HepG2 (cell line): ENCODE data around the gene LURAP1L.

ENCODE experiments used
- CCAR2 ChIP-seq: fragments of 200-400 bp; formaldehyde crosslinking; optimal IDR thresholded peaks from 2 replicates; pipeline ENCODE3; 2018; ENCODE audit warnings: low read depth, mild to moderate bottlenecking, low read length, moderate library complexity
- CEBPB ChIP-seq: IDR thresholded peaks from 2 replicates; pipeline ENCODE4 v1.6.1; 2011; ENCODE audit warnings: low read depth, low read length, improper control_type of control experiment, borderline replicate concordance
- EZH2 ChIP-seq: conservative IDR thresholded peaks from 2 replicates; pipeline ENCODE4 v1.6.1; 2012; ENCODE audit warnings: mild to moderate bottlenecking, low read depth, low read length, moderate library complexity
- FOXO4 ChIP-seq: sonication (generic); formaldehyde crosslinking; conservative IDR thresholded peaks from 2 replicates; pipeline ENCODE4 v1.8.1; 2023; ENCODE audit warnings: missing genetic modification reagents
- HHEX ChIP-seq: IDR thresholded peaks from 2 replicates; pipeline ENCODE4 v1.6.1; 2016; ENCODE audit warnings: control low read depth
- POLR2AphosphoS2 ChIP-seq: IDR thresholded peaks from 2 replicates; pipeline ENCODE4 v1.6.1; 2011; ENCODE audit warnings: low read depth, low read length, improper control_type of control experiment
- XRCC5 ChIP-seq: fragments of 200-400 bp; formaldehyde crosslinking; optimal IDR thresholded peaks from 2 replicates; pipeline ENCODE3; 2017; ENCODE audit warnings: mild to moderate bottlenecking, low read length
- ZNF12 ChIP-seq: sonication (generic); formaldehyde crosslinking; IDR thresholded peaks from 2 replicates; pipeline ENCODE4 v1.5.0; 2020; ENCODE audit warnings: missing genetic modification reagents
- ZNF768 ChIP-seq: sonication (generic); formaldehyde crosslinking; IDR thresholded peaks from 2 replicates; pipeline ENCODE4 v1.4.0; 2020; ENCODE audit warnings: missing genetic modification reagents
- TF ChIP-seq, protein P1 (sequence below): sonication (generic); formaldehyde crosslinking; IDR thresholded peaks from 2 replicates; pipeline ENCODE4 v1.5.0; 2020; ENCODE audit warnings: mild to moderate bottlenecking, missing genetic modification reagents, moderate library complexity
- TF ChIP-seq, protein P2 (sequence below): sonication (generic); formaldehyde crosslinking; IDR thresholded peaks from 2 replicates; pipeline ENCODE4 v1.5.0; 2020; ENCODE audit warnings: mild to moderate bottlenecking, missing genetic modification reagents
- TF ChIP-seq, protein P3 (sequence below): sonication (generic); formaldehyde crosslinking; IDR thresholded peaks from 2 replicates; pipeline ENCODE4 v1.8.1; 2022; ENCODE audit warnings: low read depth, mild to moderate bottlenecking, missing genetic modification reagents
- TF ChIP-seq, protein P4 (sequence below): sonication (generic); formaldehyde crosslinking; IDR thresholded peaks from 2 replicates; pipeline ENCODE4 v1.9.0; 2021; ENCODE audit warnings: missing genetic modification reagents, borderline replicate concordance
- TF ChIP-seq, protein P5 (sequence below): sonication (generic); formaldehyde crosslinking; IDR thresholded peaks from 2 replicates; pipeline ENCODE4 v1.4.0; 2020; ENCODE audit warnings: missing genetic modification reagents

DNA sequence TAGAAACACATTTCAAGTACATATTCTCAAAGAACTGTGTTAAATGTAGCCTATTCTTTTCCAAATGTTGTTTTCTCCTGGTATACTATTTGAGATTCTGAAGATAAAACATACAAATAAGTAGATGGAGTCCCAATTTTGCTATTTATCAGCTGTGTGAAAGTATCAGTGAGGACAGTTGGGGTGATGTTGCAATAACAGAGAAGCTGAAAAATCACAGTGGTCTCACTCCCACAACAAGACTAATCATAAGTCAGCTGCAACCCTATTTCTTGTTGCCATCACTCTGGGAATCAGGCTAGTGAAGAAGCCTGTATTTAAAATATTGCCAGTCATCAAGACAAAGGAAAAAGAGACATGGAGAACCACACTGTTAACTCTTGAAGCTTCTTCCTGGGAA lies 25.9 kb upstream of the LURAP1L start:
- TF ChIP-seq ZNF12 (CRISPR knock-in tag) (no peak), CEBPB (peak; percentile 44; the same call in 1 of the 2 replicates), FOXO4 (CRISPR knock-in tag) (no peak), ZNF768 (CRISPR knock-in tag) (no peak), XRCC5 (no peak), CCAR2 (no peak), HHEX (no peak), EZH2 (no peak), POLR2AphosphoS2 (no peak)
- TF ChIP-seq, protein P1, sequence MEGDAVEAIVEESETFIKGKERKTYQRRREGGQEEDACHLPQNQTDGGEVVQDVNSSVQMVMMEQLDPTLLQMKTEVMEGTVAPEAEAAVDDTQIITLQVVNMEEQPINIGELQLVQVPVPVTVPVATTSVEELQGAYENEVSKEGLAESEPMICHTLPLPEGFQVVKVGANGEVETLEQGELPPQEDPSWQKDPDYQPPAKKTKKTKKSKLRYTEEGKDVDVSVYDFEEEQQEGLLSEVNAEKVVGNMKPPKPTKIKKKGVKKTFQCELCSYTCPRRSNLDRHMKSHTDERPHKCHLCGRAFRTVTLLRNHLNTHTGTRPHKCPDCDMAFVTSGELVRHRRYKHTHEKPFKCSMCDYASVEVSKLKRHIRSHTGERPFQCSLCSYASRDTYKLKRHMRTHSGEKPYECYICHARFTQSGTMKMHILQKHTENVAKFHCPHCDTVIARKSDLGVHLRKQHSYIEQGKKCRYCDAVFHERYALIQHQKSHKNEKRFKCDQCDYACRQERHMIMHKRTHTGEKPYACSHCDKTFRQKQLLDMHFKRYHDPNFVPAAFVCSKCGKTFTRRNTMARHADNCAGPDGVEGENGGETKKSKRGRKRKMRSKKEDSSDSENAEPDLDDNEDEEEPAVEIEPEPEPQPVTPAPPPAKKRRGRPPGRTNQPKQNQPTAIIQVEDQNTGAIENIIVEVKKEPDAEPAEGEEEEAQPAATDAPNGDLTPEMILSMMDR (CRISPR knock-in tag) = no peak
- TF ChIP-seq, protein P2, sequence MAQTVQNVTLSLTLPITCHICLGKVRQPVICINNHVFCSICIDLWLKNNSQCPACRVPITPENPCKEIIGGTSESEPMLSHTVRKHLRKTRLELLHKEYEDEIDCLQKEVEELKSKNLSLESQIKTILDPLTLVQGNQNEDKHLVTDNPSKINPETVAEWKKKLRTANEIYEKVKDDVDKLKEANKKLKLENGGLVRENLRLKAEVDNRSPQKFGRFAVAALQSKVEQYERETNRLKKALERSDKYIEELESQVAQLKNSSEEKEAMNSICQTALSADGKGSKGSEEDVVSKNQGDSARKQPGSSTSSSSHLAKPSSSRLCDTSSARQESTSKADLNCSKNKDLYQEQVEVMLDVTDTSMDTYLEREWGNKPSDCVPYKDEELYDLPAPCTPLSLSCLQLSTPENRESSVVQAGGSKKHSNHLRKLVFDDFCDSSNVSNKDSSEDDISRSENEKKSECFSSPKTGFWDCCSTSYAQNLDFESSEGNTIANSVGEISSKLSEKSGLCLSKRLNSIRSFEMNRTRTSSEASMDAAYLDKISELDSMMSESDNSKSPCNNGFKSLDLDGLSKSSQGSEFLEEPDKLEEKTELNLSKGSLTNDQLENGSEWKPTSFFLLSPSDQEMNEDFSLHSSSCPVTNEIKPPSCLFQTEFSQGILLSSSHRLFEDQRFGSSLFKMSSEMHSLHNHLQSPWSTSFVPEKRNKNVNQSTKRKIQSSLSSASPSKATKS (CRISPR knock-in tag) = no peak
- TF ChIP-seq, protein P3, sequence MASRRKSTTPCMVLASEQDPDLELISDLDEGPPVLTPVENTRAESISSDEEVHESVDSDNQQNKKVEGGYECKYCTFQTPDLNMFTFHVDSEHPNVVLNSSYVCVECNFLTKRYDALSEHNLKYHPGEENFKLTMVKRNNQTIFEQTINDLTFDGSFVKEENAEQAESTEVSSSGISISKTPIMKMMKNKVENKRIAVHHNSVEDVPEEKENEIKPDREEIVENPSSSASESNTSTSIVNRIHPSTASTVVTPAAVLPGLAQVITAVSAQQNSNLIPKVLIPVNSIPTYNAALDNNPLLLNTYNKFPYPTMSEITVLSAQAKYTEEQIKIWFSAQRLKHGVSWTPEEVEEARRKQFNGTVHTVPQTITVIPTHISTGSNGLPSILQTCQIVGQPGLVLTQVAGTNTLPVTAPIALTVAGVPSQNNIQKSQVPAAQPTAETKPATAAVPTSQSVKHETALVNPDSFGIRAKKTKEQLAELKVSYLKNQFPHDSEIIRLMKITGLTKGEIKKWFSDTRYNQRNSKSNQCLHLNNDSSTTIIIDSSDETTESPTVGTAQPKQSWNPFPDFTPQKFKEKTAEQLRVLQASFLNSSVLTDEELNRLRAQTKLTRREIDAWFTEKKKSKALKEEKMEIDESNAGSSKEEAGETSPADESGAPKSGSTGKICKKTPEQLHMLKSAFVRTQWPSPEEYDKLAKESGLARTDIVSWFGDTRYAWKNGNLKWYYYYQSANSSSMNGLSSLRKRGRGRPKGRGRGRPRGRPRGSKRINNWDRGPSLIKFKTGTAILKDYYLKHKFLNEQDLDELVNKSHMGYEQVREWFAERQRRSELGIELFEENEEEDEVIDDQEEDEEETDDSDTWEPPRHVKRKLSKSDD = no peak
- TF ChIP-seq, protein P4, sequence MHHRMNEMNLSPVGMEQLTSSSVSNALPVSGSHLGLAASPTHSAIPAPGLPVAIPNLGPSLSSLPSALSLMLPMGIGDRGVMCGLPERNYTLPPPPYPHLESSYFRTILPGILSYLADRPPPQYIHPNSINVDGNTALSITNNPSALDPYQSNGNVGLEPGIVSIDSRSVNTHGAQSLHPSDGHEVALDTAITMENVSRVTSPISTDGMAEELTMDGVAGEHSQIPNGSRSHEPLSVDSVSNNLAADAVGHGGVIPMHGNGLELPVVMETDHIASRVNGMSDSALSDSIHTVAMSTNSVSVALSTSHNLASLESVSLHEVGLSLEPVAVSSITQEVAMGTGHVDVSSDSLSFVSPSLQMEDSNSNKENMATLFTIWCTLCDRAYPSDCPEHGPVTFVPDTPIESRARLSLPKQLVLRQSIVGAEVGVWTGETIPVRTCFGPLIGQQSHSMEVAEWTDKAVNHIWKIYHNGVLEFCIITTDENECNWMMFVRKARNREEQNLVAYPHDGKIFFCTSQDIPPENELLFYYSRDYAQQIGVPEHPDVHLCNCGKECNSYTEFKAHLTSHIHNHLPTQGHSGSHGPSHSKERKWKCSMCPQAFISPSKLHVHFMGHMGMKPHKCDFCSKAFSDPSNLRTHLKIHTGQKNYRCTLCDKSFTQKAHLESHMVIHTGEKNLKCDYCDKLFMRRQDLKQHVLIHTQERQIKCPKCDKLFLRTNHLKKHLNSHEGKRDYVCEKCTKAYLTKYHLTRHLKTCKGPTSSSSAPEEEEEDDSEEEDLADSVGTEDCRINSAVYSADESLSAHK (CRISPR knock-in tag) = no peak
- TF ChIP-seq, protein P5, sequence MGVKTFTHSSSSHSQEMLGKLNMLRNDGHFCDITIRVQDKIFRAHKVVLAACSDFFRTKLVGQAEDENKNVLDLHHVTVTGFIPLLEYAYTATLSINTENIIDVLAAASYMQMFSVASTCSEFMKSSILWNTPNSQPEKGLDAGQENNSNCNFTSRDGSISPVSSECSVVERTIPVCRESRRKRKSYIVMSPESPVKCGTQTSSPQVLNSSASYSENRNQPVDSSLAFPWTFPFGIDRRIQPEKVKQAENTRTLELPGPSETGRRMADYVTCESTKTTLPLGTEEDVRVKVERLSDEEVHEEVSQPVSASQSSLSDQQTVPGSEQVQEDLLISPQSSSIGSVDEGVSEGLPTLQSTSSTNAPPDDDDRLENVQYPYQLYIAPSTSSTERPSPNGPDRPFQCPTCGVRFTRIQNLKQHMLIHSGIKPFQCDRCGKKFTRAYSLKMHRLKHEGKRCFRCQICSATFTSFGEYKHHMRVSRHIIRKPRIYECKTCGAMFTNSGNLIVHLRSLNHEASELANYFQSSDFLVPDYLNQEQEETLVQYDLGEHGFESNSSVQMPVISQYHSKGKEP (CRISPR knock-in tag) = no peak
